Astrocyte (in vitro differentiated cells and primary cell): ENCODE data around the gene TRIM26. TPM values are rescaled to one million over a fixed set of nuclear protein-coding genes. Genes with fewer than 3 reads are reported as not detected.

Source experiments
- DNase-seq: peaks from one replicate; pipeline ENCODE4 v3.0.0-alpha.2; 2010; ENCODE audit warnings: low read depth
- FAIRE-seq: peaks from 2 replicates; lab custom pipeline; 2011; peaks lifted over from hg19 to GRCh38; lab: Jason Lieb, UNC
- H2AFZ ChIP-seq: 2 replicates; pipeline ENCODE4 v1.6.0; 2012; ENCODE audit warnings: low read depth, low read length, inconsistent platforms
- H3K27ac ChIP-seq: 2 replicates; pipeline ENCODE4 v1.5.1; 2011; ENCODE audit warnings: low read depth, low read length, inconsistent platforms
- H3K27me3 ChIP-seq: 2 replicates; pipeline ENCODE4 v1.6.0; 2011; ENCODE audit warnings: low read length, inconsistent platforms; ENCODE audit not compliant: insufficient read depth
- H3K36me3 ChIP-seq: 2 replicates; pipeline ENCODE4 v1.5.1; 2011; ENCODE audit warnings: low read length, inconsistent platforms; ENCODE audit not compliant: insufficient read depth
- H3K4me1 ChIP-seq: 2 replicates; pipeline ENCODE4 v1.5.1; 2011; ENCODE audit warnings: low read length, inconsistent platforms; ENCODE audit not compliant: insufficient read depth
- H3K4me2 ChIP-seq: 2 replicates; pipeline ENCODE4 v1.6.0; 2012; ENCODE audit warnings: low read length, inconsistent platforms
- H3K4me3 ChIP-seq: 2 replicates; pipeline ENCODE4 v1.5.1; 2011; ENCODE audit warnings: low read depth, mild to moderate bottlenecking, low read length, inconsistent platforms; ENCODE audit not compliant: insufficient read depth
- H3K79me2 ChIP-seq: 2 replicates; pipeline ENCODE4 v1.6.0; 2012; ENCODE audit warnings: mild to moderate bottlenecking, low read length, inconsistent platforms; ENCODE audit not compliant: insufficient read depth
- H3K9ac ChIP-seq: 2 replicates; pipeline ENCODE4 v1.6.0; 2012; ENCODE audit warnings: mild to moderate bottlenecking, low read length, inconsistent platforms
- H3K9me3 ChIP-seq: 2 replicates; pipeline ENCODE4 v1.5.1; 2012; ENCODE audit warnings: low read depth, mild to moderate bottlenecking, low read length, inconsistent platforms; ENCODE audit not compliant: insufficient read depth
- H4K20me1 ChIP-seq: 2 replicates; pipeline ENCODE4 v1.6.0; 2012; ENCODE audit warnings: low read length, inconsistent platforms; ENCODE audit not compliant: insufficient read depth
- H3K27ac Mint-ChIP-seq: one replicate; pipeline ENCODE4 v1.8.0; 2021; ENCODE audit warnings: mild to moderate bottlenecking, mixed read lengths; ENCODE audit not compliant: unreplicated experiment
- H3K27me3 Mint-ChIP-seq: one replicate; pipeline ENCODE4 v1.8.0; 2021; ENCODE audit warnings: low read depth, mixed read lengths; ENCODE audit not compliant: unreplicated experiment
- H3K36me3 Mint-ChIP-seq: one replicate; pipeline ENCODE4 v1.8.0; 2021; ENCODE audit warnings: low read depth, mixed read lengths; ENCODE audit not compliant: unreplicated experiment
- H3K4me1 Mint-ChIP-seq: one replicate; pipeline ENCODE4 v1.8.0; 2021; ENCODE audit warnings: low read depth, mixed read lengths; ENCODE audit not compliant: unreplicated experiment
- H3K4me3 Mint-ChIP-seq: one replicate; pipeline ENCODE4 v1.8.0; 2021; ENCODE audit warnings: mild to moderate bottlenecking, moderate library complexity, mixed read lengths; ENCODE audit not compliant: unreplicated experiment
- H3K9me3 Mint-ChIP-seq: one replicate; pipeline ENCODE4 v1.8.0; 2021; ENCODE audit warnings: mild to moderate bottlenecking, mixed read lengths; ENCODE audit not compliant: unreplicated experiment
- EZH2 ChIP-seq: IDR thresholded peaks from 2 replicates; pipeline ENCODE4 v1.6.1; 2012; ENCODE audit warnings: mild to moderate bottlenecking, low read length, inconsistent platforms; ENCODE audit not compliant: insufficient read depth
- total RNA-seq: library from RNA; stranded (reverse); gene quantifications from 2 replicates; pipeline ENCODE4 v1.2.1, GENCODE V29; 2021
- TF ChIP-seq, protein P1 (sequence below): IDR thresholded peaks from 2 replicates; pipeline ENCODE4 v1.5.1; 2011; ENCODE audit warnings: low read depth, mild to moderate bottlenecking, inconsistent platforms, low read length, moderate library complexity; ENCODE audit not compliant: insufficient read depth

Gene TRIM26
- total RNA-seq, 1 donor from 2014 or later = 52.8 TPM

DNA sequence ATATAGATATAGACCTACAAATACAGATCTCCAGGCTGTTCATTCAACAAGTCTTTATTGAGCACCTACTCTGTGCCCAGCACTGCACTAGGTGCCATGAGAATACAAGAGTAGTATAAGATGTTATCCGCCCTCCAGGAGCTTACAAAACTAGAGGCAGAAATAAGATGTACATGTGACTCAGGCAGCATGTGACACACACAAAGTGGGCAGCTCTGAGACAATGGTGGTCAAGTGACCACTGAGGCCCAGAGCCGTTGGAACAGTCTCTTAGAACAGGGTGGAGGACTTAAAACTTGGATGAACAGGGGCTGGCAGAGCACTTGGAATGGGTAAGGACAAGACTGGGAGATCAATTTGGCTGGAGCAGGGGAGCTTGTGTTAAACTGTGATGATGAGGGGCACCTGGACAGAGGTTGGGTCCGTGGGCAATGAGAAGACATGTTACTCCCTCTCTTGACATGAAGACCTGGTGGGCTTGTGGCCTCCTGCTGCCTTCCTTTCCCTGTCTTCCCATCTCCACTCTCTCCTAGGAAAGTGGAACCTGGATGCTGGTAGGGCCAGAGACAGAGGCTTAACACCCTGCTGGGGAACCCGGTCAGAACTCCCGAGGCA is 28.7 kb downstream of the TRIM26 start:
- Mint-ChIP-seq H3K27me3 (no peaks in the 10 kb centered on the region), H3K4me1 (no peaks in the 10 kb centered on the region), H3K9me3 (peaks cover 10% of the 10 kb centered on the region), H3K36me3 (peaks cover 44% of the 10 kb centered on the region), H3K4me3 (no peak overlapping the region), H3K27ac (no peak overlapping the region)
- H3K9ac ChIP-seq = no peak overlapping the region
- peaks cover 2% of the 10 kb centered on the region for H3K27me3 ChIP-seq
- H3K4me1 ChIP-seq = no peaks in the 10 kb centered on the region
- no peak overlapping the region for H2AFZ ChIP-seq
- H4K20me1 ChIP-seq = no peaks in the 10 kb centered on the region
- H3K36me3 ChIP-seq = peaks cover 27% of the 10 kb centered on the region
- no peak for FAIRE-seq
- no peak for TF ChIP-seq EZH2
- TF ChIP-seq, protein P1, sequence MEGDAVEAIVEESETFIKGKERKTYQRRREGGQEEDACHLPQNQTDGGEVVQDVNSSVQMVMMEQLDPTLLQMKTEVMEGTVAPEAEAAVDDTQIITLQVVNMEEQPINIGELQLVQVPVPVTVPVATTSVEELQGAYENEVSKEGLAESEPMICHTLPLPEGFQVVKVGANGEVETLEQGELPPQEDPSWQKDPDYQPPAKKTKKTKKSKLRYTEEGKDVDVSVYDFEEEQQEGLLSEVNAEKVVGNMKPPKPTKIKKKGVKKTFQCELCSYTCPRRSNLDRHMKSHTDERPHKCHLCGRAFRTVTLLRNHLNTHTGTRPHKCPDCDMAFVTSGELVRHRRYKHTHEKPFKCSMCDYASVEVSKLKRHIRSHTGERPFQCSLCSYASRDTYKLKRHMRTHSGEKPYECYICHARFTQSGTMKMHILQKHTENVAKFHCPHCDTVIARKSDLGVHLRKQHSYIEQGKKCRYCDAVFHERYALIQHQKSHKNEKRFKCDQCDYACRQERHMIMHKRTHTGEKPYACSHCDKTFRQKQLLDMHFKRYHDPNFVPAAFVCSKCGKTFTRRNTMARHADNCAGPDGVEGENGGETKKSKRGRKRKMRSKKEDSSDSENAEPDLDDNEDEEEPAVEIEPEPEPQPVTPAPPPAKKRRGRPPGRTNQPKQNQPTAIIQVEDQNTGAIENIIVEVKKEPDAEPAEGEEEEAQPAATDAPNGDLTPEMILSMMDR = no peak
- H3K4me3 ChIP-seq = no peak overlapping the region
- no peaks in the 10 kb centered on the region for H3K79me2 ChIP-seq
- H3K27ac ChIP-seq = no peak overlapping the region
- no peaks in the 10 kb centered on the region for H3K9me3 ChIP-seq
- H3K4me2 ChIP-seq = no peak overlapping the region
- no peak for DNase-seq

DNA sequence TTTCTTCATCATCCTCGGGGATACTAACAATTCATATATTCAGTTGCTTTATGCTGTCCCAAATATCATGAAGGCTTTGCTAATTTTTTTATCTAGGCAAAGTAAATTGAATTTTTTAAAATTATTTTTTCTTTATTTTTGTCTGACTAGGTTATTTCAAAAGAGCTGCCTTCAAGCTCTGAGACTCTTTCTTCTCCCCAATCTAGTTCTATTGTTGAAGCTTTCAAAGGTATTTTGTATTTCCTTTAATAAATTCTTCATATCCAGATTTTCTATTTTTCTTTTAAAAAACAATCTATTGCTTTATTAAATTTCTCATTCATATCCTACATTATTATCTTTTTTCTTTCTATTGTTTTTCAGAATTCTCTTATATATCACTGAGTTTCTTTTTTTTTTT is 33.1 kb downstream of the TRIM26 start:
- no peaks in the 10 kb centered on the region for H3K79me2 ChIP-seq
- no peak overlapping the region for H3K27ac ChIP-seq
- no peak overlapping the region for H2AFZ ChIP-seq
- TF ChIP-seq EZH2 = no peak
- TF ChIP-seq, protein P1 = no peak
- H3K4me2 ChIP-seq = no peak overlapping the region
- no peak overlapping the region for H3K4me3 Mint-ChIP-seq
- no peaks in the 10 kb centered on the region for H3K9me3 ChIP-seq
- H3K4me3 ChIP-seq = no peak overlapping the region
- H3K9me3 Mint-ChIP-seq = peaks cover 12% of the 10 kb centered on the region
- no peak overlapping the region for H3K27ac Mint-ChIP-seq
- H3K27me3 ChIP-seq = peaks cover 23% of the 10 kb centered on the region
- no peaks in the 10 kb centered on the region for H3K4me1 ChIP-seq
- peaks cover 16% of the 10 kb centered on the region for H3K36me3 Mint-ChIP-seq
- peaks cover 23% of the 10 kb centered on the region for H3K27me3 Mint-ChIP-seq
- no peak for DNase-seq
- no peak overlapping the region for H3K9ac ChIP-seq
- FAIRE-seq = no peak
- peaks cover 1% of the 10 kb centered on the region for H3K36me3 ChIP-seq
- H4K20me1 ChIP-seq = no peaks in the 10 kb centered on the region
- H3K4me1 Mint-ChIP-seq = no peaks in the 10 kb centered on the region

DNA sequence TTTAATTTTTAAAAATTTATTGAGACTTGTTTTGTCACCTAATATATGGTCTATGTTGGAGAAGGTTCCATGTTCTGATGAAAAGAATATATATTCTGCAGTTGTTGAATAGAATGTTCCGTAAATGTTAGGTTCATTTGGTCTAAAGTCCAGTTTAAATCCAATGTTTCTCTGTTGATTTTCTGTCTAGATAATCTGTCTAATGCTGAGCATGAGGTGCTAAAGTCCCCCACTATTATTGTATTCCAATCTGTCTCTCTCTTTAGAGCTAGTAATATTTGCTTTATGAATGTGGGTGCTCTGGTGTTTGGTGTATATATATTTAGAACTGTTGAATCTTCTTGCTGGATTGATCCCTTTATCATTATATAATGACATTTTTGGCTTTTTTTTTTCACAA is 34.4 kb downstream of the TRIM26 start:
- H3K79me2 ChIP-seq = no peaks in the 10 kb centered on the region
- no peak for FAIRE-seq
- H3K4me1 Mint-ChIP-seq = no peaks in the 10 kb centered on the region
- H3K36me3 ChIP-seq = no peaks in the 10 kb centered on the region
- peaks cover 27% of the 10 kb centered on the region for H3K27me3 ChIP-seq
- H4K20me1 ChIP-seq = no peaks in the 10 kb centered on the region
- no peak overlapping the region for H3K4me3 Mint-ChIP-seq
- no peak overlapping the region for H3K4me2 ChIP-seq
- no peaks in the 10 kb centered on the region for H3K9me3 ChIP-seq
- H3K36me3 Mint-ChIP-seq = peaks cover 5% of the 10 kb centered on the region
- H3K27ac Mint-ChIP-seq = no peak overlapping the region
- H3K9ac ChIP-seq = no peak overlapping the region
- no peak for DNase-seq
- H2AFZ ChIP-seq = no peak overlapping the region
- TF ChIP-seq, protein P1 = no peak
- no peak for TF ChIP-seq EZH2
- H3K4me3 ChIP-seq = no peak overlapping the region
- H3K27me3 Mint-ChIP-seq = peaks cover 26% of the 10 kb centered on the region
- H3K27ac ChIP-seq = no peak overlapping the region
- H3K9me3 Mint-ChIP-seq = peaks cover 9% of the 10 kb centered on the region
- H3K4me1 ChIP-seq = no peaks in the 10 kb centered on the region
